ENCODE results near the gene SLC19A1.

The SLC19A1 gene

DNA sequence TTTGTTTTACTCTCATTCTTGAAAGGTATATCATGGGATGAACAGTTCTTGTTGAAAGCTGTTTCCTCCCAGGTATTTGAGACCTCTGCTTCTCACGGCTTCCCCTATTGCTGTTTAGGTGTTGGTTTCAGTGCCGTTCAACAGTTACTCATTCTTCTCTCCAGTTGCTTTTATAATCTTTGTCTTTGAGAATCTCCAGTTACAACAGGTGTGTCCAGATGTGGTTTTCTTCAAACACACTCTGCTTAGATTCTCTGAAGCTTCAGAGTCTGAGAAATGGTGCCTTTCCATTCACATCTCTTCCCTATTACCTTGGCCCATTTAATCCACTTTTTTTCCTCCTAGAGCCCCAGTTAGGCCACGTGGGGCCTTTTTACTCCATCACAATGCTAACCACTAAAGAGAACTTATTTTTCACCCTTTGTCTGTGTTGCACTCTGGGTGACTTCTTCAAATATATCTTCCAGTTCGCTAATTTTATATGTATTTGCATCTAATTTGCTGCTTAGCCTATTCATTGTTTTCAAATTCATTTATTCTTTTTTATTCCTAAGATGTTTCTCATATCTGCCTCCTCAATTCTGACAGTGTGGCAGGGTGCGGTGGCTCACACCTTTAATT is 46.7 kb upstream of the SLC19A1 start:
- Mint-ChIP-seq H3K27ac (no peak overlapping the region), H3K4me1 (peaks cover 7% of the 10 kb centered on the region), H3K36me3 (ENCODE audit: low read depth) (peaks cover 5% of the 10 kb centered on the region), H3K27me3 (ENCODE audit: low read depth, poor library complexity) (peaks cover 48% of the 10 kb centered on the region), H3K4me3 (no peak overlapping the region), H3K9me3 (peaks cover 55% of the 10 kb centered on the region)
- TF ChIP-seq, protein P1, sequence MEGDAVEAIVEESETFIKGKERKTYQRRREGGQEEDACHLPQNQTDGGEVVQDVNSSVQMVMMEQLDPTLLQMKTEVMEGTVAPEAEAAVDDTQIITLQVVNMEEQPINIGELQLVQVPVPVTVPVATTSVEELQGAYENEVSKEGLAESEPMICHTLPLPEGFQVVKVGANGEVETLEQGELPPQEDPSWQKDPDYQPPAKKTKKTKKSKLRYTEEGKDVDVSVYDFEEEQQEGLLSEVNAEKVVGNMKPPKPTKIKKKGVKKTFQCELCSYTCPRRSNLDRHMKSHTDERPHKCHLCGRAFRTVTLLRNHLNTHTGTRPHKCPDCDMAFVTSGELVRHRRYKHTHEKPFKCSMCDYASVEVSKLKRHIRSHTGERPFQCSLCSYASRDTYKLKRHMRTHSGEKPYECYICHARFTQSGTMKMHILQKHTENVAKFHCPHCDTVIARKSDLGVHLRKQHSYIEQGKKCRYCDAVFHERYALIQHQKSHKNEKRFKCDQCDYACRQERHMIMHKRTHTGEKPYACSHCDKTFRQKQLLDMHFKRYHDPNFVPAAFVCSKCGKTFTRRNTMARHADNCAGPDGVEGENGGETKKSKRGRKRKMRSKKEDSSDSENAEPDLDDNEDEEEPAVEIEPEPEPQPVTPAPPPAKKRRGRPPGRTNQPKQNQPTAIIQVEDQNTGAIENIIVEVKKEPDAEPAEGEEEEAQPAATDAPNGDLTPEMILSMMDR (IDR thresholded peaks at IDR 0.05) = no peak
- DNase-seq = no peak

- TF ChIP-seq, protein P1 (IDR thresholded peaks at IDR 0.05) = no peak
- peaks cover 50% of the 10 kb centered on the region for H3K27me3 Mint-ChIP-seq (ENCODE audit: low read depth, poor library complexity)
- no peaks in the 10 kb centered on the region for H3K4me1 Mint-ChIP-seq
- peaks cover 5% of the 10 kb centered on the region for H3K36me3 Mint-ChIP-seq (ENCODE audit: low read depth)
- peaks cover 60% of the 10 kb centered on the region for H3K9me3 Mint-ChIP-seq
- no peak overlapping the region for H3K4me3 Mint-ChIP-seq
- no peak for DNase-seq
- H3K27ac Mint-ChIP-seq = no peak overlapping the region
Observed at GRCh38 chr21:45588086-45588825, 46.0 kb upstream of the SLC19A1 start.

GRCh38 chr21:45586289-45586858 is 44.1 kb upstream of the SLC19A1 start:
- no peak overlapping the region for H3K4me3 Mint-ChIP-seq
- H3K27me3 Mint-ChIP-seq (ENCODE audit: low read depth, poor library complexity) = peaks cover 53% of the 10 kb centered on the region
- TF ChIP-seq, protein P1 (IDR thresholded peaks at IDR 0.05) = no peak
- H3K9me3 Mint-ChIP-seq = peaks cover 74% of the 10 kb centered on the region
- no peaks in the 10 kb centered on the region for H3K4me1 Mint-ChIP-seq
- DNase-seq = no peak
- H3K36me3 Mint-ChIP-seq (ENCODE audit: low read depth) = peaks cover 5% of the 10 kb centered on the region
- H3K27ac Mint-ChIP-seq = no peak overlapping the region

DNA sequence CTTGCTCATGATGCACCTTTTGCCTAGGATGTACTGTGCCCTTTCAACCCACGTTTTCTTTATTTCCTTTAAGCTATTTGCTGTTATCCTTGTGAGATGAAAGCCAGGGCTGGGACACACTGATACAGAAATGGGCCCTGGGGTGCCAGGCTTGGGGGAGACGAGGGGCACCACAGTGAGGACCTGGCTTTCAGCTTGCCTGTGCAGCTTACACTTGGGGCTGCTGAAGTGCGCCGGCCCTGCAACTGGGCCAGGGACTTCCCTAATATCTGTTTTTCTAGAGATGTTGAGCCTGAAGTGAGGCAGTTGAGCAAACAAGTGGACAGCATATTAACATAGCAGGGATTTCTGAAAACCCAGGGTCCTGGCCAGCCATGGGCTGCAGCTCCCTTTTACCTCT is 42.5 kb upstream of the SLC19A1 start:
- Mint-ChIP-seq H3K27me3 (ENCODE audit: low read depth, poor library complexity) (peaks cover 55% of the 10 kb centered on the region), H3K9me3 (peaks cover 74% of the 10 kb centered on the region), H3K27ac (no peak overlapping the region), H3K4me1 (no peaks in the 10 kb centered on the region), H3K4me3 (no peak overlapping the region), H3K36me3 (ENCODE audit: low read depth) (peaks cover 5% of the 10 kb centered on the region)
- TF ChIP-seq, protein P1 (IDR thresholded peaks at IDR 0.05) = no peak
- no peak for DNase-seq

GRCh38 chr21:45583831-45584509 is 41.7 kb upstream of the SLC19A1 start:
- H3K27me3 Mint-ChIP-seq (ENCODE audit: low read depth, poor library complexity) = peaks cover 47% of the 10 kb centered on the region
- peaks cover 5% of the 10 kb centered on the region for H3K36me3 Mint-ChIP-seq (ENCODE audit: low read depth)
- peaks cover 69% of the 10 kb centered on the region for H3K9me3 Mint-ChIP-seq
- H3K4me1 Mint-ChIP-seq = no peaks in the 10 kb centered on the region
- H3K4me3 Mint-ChIP-seq = no peak overlapping the region
- TF ChIP-seq, protein P1 (IDR thresholded peaks at IDR 0.05) = no peak
- DNase-seq = no peak
- no peak overlapping the region for H3K27ac Mint-ChIP-seq

Data from nephron progenitor cell (in vitro differentiated cells).